NB4 (cell line): Measurements from ENCODE around the gene SYT12.

Experiments used
- DNase-seq: peaks from one replicate; pipeline ENCODE4 v3.0.0; 2010; ENCODE audit warnings: low read depth
- H3K4me3 ChIP-seq: one replicate; pipeline ENCODE4 v1.5.1; 2011; ENCODE audit warnings: mild to moderate bottlenecking, low read depth, low read length, moderate library complexity
- CTCF ChIP-seq: IDR thresholded peaks from one replicate; pipeline ENCODE4 v1.5.1; 2012; ENCODE audit warnings: low read depth, low read length
- MAX ChIP-seq: IDR thresholded peaks from 2 replicates; pipeline ENCODE4 v1.6.1; 2011; ENCODE audit warnings: low read depth, low read length
- MYC ChIP-seq: IDR thresholded peaks from 2 replicates; pipeline ENCODE4 v1.6.1; 2011; ENCODE audit warnings: low read depth, low read length
- POLR2A ChIP-seq: IDR thresholded peaks from 2 replicates; pipeline ENCODE4 v1.6.1; 2011; ENCODE audit warnings: mild to moderate bottlenecking; ENCODE audit not compliant: insufficient read length; ENCODE audit errors: extremely low read depth

Gene SYT12

GRCh38 chr11:66992041-66992440 lies 30.9 kb upstream of the SYT12 start:
- DNase-seq = no peak
- H3K4me3 ChIP-seq = no peak overlapping the region
- TF ChIP-seq POLR2A = no peak
- TF ChIP-seq MYC = no peak
- TF ChIP-seq CTCF = no peak
- TF ChIP-seq MAX = no peak

GRCh38 chr11:66996609-66997273 lies 26.2 kb upstream of the SYT12 start:
- no peak for TF ChIP-seq POLR2A
- TF ChIP-seq CTCF = no peak
- no peak for TF ChIP-seq MAX
- no peak for TF ChIP-seq MYC
- DNase-seq = no peak
- no peak overlapping the region for H3K4me3 ChIP-seq

- TF ChIP-seq POLR2A (no peak), CTCF (no peak), MAX (no peak), MYC (no peak)
- H3K4me3 ChIP-seq = no peak overlapping the region
- no peak for DNase-seq
Observed at GRCh38 chr11:66999555-66999954, 23.4 kb upstream of the SYT12 start.

- TF ChIP-seq POLR2A (no peak), MAX (no peak), MYC (no peak), CTCF (no peak)
- H3K4me3 ChIP-seq = no peak overlapping the region
- no peak for DNase-seq
Observed at GRCh38 chr11:67001332-67001731, 21.6 kb upstream of the SYT12 start.

- DNase-seq = no peak
- TF ChIP-seq MAX = no peak
- TF ChIP-seq MYC = no peak
- TF ChIP-seq CTCF = no peak
- TF ChIP-seq POLR2A = no peak
- no peak overlapping the region for H3K4me3 ChIP-seq
Observed at GRCh38 chr11:67002297-67002913, 20.5 kb upstream of the SYT12 start.
